ENCODE data around the gene LCAT. TPM values are rescaled to one million over a fixed set of nuclear protein-coding genes. Genes with fewer than 3 reads are reported as not detected.
"Not testable (repeated sequence)": the region's sequence is repeated elsewhere in the genome, so short reads cannot be mapped to it uniquely, and the experiment has no call there.

Gene LCAT
- total RNA-seq, 2 experiments from 2014 or later: 9.1 to 9.9 TPM

- ChIA-PET CTCF (interaction anchor here (0.6 to 3.0 kb wide), 8 partner anchors 8 to 260 kb away, joined by 3 to 13 read pairs (median 4); partner anchors contain the start of genes ACD and NRN1L), POLR2A (no interaction called here)
- ATAC-seq (no peak), DNase-seq (peak; percentile 28)
- no peak overlapping the region for H3K4me3 Mint-ChIP-seq
- intact Hi-C loops (cut with DNase I, micrococcal nuclease): no loop called here
- H3K9me3 Mint-ChIP-seq (ENCODE audit: low read depth): no peaks in the 10 kb centered on the region
- H3K4me1 Mint-ChIP-seq: peaks cover 36% of the 10 kb centered on the region
- H3K27me3 Mint-ChIP-seq: no peaks in the 10 kb centered on the region
- H3K27ac Mint-ChIP-seq: peak overlapping the region; percentile 19
- no peaks in the 10 kb centered on the region for H3K36me3 Mint-ChIP-seq (ENCODE audit: low read depth)
Measured at GRCh38 chr16:67919622-67920221, 24.2 kb downstream of the LCAT start.

- no peaks in the 10 kb centered on the region for H3K36me3 Mint-ChIP-seq (ENCODE audit: low read depth)
- no peak overlapping the region for H3K4me3 Mint-ChIP-seq
- intact Hi-C loops (cut with DNase I, micrococcal nuclease): loop anchor here in 1 of 2 experiments (1.0 kb wide), 1 partner anchor 25 kb away; the partner anchor contains the start of gene PSKH1
- DNase-seq: peak; percentile 79
- ChIA-PET CTCF (interaction anchor here (0.5 to 2.7 kb wide), 12 partner anchors 11 to 397 kb away, joined by 3 to 12 read pairs (median 4); partner anchors contain the start of genes NRN1L and PARD6A), POLR2A (interaction anchor here (0.6 to 1.0 kb wide), 2 partner anchors 18 to 24 kb away, joined by 5 to 10 read pairs; no protein-coding TSS in a partner anchor)
- H3K9me3 Mint-ChIP-seq (ENCODE audit: low read depth): no peaks in the 10 kb centered on the region
- peak; percentile 100 for ATAC-seq
- H3K4me1 Mint-ChIP-seq: peaks cover 34% of the 10 kb centered on the region
- H3K27me3 Mint-ChIP-seq: no peaks in the 10 kb centered on the region
- peak overlapping the region; percentile 91 for H3K27ac Mint-ChIP-seq
Measured at GRCh38 chr16:67917852-67918236, 26.1 kb downstream of the LCAT start.

- intact Hi-C loops (cut with DNase I, micrococcal nuclease): no loop called here
- CTCF ChIA-PET: interaction anchor here (0.7 to 2.7 kb wide), 8 partner anchors 18 to 280 kb away, joined by 3 to 12 read pairs (median 4); partner anchors contain the start of gene NRN1L
- peaks cover 32% of the 10 kb centered on the region for H3K4me1 Mint-ChIP-seq
- peak overlapping the region; percentile 91 for H3K27ac Mint-ChIP-seq
- no peaks in the 10 kb centered on the region for H3K36me3 Mint-ChIP-seq (ENCODE audit: low read depth)
- ATAC-seq: peak; percentile 11
- POLR2A ChIA-PET: interaction anchor here (1.0 kb wide), 1 partner anchor 18 kb away, joined by 5 read pairs; no protein-coding TSS in a partner anchor
- H3K4me3 Mint-ChIP-seq: no peak overlapping the region
- DNase-seq: no peak
- H3K27me3 Mint-ChIP-seq: no peaks in the 10 kb centered on the region
- no peaks in the 10 kb centered on the region for H3K9me3 Mint-ChIP-seq (ENCODE audit: low read depth)
Measured at GRCh38 chr16:67917140-67917851, 26.6 kb downstream of the LCAT start.

GRCh38 chr16:67915831-67916723 lies 27.8 kb downstream of the LCAT start:
- intact Hi-C loops (cut with DNase I, micrococcal nuclease): no loop called here
- CTCF ChIA-PET: interaction anchor here (0.9 kb wide), 1 partner anchor 20 kb away, joined by 3 read pairs; no protein-coding TSS in a partner anchor
- Mint-ChIP-seq H3K4me1 (peaks cover 25% of the 10 kb centered on the region), H3K27me3 (no peaks in the 10 kb centered on the region), H3K27ac (no peak overlapping the region), H3K9me3 (ENCODE audit: low read depth) (no peaks in the 10 kb centered on the region), H3K4me3 (no peak overlapping the region), H3K36me3 (ENCODE audit: low read depth) (no peaks in the 10 kb centered on the region)
- DNase-seq (no peak), ATAC-seq (no peak)
- POLR2A ChIA-PET: no interaction called here

GRCh38 chr16:67915496-67915769 lies 28.5 kb downstream of the LCAT start:
- CTCF ChIA-PET: interaction anchor here (0.9 to 1.4 kb wide), 2 partner anchors 20 to 28 kb away, joined by 3 read pairs; no protein-coding TSS in a partner anchor

GRCh38 chr16:67914758-67915495 lies 29.0 kb downstream of the LCAT start:
- ATAC-seq: no peak
- intact Hi-C loops (cut with DNase I, micrococcal nuclease): no loop called here
- Mint-ChIP-seq H3K4me3 (no peak overlapping the region), H3K36me3 (ENCODE audit: low read depth) (peaks cover 4% of the 10 kb centered on the region), H3K27ac (no peak overlapping the region), H3K9me3 (ENCODE audit: low read depth) (no peaks in the 10 kb centered on the region), H3K4me1 (peaks cover 32% of the 10 kb centered on the region), H3K27me3 (no peaks in the 10 kb centered on the region)
- ChIA-PET CTCF (interaction anchor here (0.6 to 1.4 kb wide), 5 partner anchors 10 to 670 kb away, joined by 3 to 5 read pairs (median 3); no protein-coding TSS in a partner anchor), POLR2A (interaction anchor here (0.6 kb wide), 2 partner anchors 80 to 311 kb away, joined by 4 to 5 read pairs; no protein-coding TSS in a partner anchor)
- no peak for DNase-seq

More at GRCh38 chr16:67915496-67915769, 28.5 kb downstream of the LCAT start:
- H3K4me3 Mint-ChIP-seq; H3K9me3 Mint-ChIP-seq (ENCODE audit: low read depth); H3K36me3 Mint-ChIP-seq (ENCODE audit: low read depth); intact Hi-C loops (cut with DNase I, micrococcal nuclease); H3K27ac Mint-ChIP-seq; DNase-seq; H3K27me3 Mint-ChIP-seq; ATAC-seq: not testable (repeated sequence)
- peaks cover 29% of the 10 kb centered on the region for H3K4me1 Mint-ChIP-seq
- POLR2A ChIA-PET: interaction anchor here (0.6 kb wide), 1 partner anchor 311 kb away, joined by 4 read pairs; no protein-coding TSS in a partner anchor

GRCh38 chr16:67910158-67910557 lies 33.8 kb downstream of the LCAT start:
- H3K4me1 Mint-ChIP-seq: peaks cover 18% of the 10 kb centered on the region
- H3K36me3 Mint-ChIP-seq (ENCODE audit: low read depth): peaks cover 11% of the 10 kb centered on the region
- intact Hi-C loops (cut with DNase I, micrococcal nuclease): no loop called here
- no peak overlapping the region for H3K4me3 Mint-ChIP-seq
- ChIA-PET POLR2A (interaction anchor here (0.6 kb wide), 1 partner anchor 1209 kb away, joined by 3 read pairs; no protein-coding TSS in a partner anchor), CTCF (interaction anchor here (0.7 to 2.0 kb wide), 3 partner anchors 27 to 94 kb away, joined by 3 to 4 read pairs (median 4); no protein-coding TSS in a partner anchor)
- no peaks in the 10 kb centered on the region for H3K27me3 Mint-ChIP-seq
- H3K27ac Mint-ChIP-seq: peak overlapping the region; percentile 13
- ATAC-seq (peak; percentile 97), DNase-seq (peak; percentile 73)
- no peaks in the 10 kb centered on the region for H3K9me3 Mint-ChIP-seq (ENCODE audit: low read depth)

- H3K36me3 Mint-ChIP-seq (ENCODE audit: low read depth): peaks cover 13% of the 10 kb centered on the region
- POLR2A ChIA-PET: no interaction called here
- no peaks in the 10 kb centered on the region for H3K27me3 Mint-ChIP-seq
- peaks cover 18% of the 10 kb centered on the region for H3K4me1 Mint-ChIP-seq
- CTCF ChIA-PET: interaction anchor here (1.0 to 1.2 kb wide), 2 partner anchors 9 to 26 kb away, joined by 4 read pairs; no protein-coding TSS in a partner anchor
- H3K4me3 Mint-ChIP-seq: no peak overlapping the region
- no peaks in the 10 kb centered on the region for H3K9me3 Mint-ChIP-seq (ENCODE audit: low read depth)
- DNase-seq (no peak), ATAC-seq (no peak)
- H3K27ac Mint-ChIP-seq: peak overlapping the region; percentile 3
- intact Hi-C loops (cut with DNase I, micrococcal nuclease): no loop called here
Measured at GRCh38 chr16:67909056-67909742, 34.7 kb downstream of the LCAT start.

GRCh38 chr16:67907397-67908180 lies 36.3 kb downstream of the LCAT start:
- ATAC-seq: no peak
- Mint-ChIP-seq H3K27ac (peak overlapping the region; percentile 79), H3K9me3 (ENCODE audit: low read depth) (no peaks in the 10 kb centered on the region), H3K4me1 (peaks cover 18% of the 10 kb centered on the region), H3K36me3 (ENCODE audit: low read depth) (peaks cover 13% of the 10 kb centered on the region), H3K27me3 (no peaks in the 10 kb centered on the region), H3K4me3 (no peak overlapping the region)
- intact Hi-C loops (cut with DNase I, micrococcal nuclease): no loop called here
- POLR2A ChIA-PET: no interaction called here
- CTCF ChIA-PET: interaction anchor here (0.6 kb wide), 1 partner anchor 91 kb away, joined by 3 read pairs; no protein-coding TSS in a partner anchor
- DNase-seq: no peak
